ENCODE measurements around the gene TLR8.

Gene TLR8

GRCh38 chrX:12970691-12971202 lies 64.3 kb downstream of the TLR8 start:
- no peak for DNase-seq

- no peak for DNase-seq
These were observed 65.0 kb downstream of the TLR8 start for GRCh38 chrX:12971282-12972003.

- DNase-seq: no peak
These were observed 65.8 kb downstream of the TLR8 start for GRCh38 chrX:12972243-12972642.

Data from NCI-H510A (cell line).